DMS 273 treated with DMSO at 0.1 percent for 48 hours (cell line): ENCODE results near the gene UPF1.

Source experiments
- DNase-seq: peaks from one replicate; lab custom pipeline; 2025; lab: John Stamatoyannopoulos, UW

Gene UPF1

DNA sequence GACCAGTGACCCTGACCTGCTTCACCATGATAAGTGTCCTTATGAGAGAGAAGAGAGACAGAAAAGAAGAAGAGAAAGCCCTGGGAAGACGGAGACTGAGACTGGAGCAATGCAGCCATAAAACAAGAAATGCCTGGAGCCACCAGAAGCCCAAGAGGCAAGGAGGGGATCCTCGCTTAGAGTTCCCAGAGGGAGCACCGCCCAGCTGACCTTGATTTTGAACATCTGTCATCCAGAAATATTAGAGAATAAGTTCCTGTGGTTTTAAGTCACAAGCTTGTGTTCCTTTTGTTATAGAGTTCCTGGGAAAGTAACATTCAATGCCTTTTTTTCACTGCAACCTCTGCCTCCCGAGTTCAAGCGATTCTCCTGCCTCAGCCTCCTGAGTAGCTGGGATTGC, 44.0 kb downstream of the UPF1 start:
- DNase-seq, result no peak

DNA sequence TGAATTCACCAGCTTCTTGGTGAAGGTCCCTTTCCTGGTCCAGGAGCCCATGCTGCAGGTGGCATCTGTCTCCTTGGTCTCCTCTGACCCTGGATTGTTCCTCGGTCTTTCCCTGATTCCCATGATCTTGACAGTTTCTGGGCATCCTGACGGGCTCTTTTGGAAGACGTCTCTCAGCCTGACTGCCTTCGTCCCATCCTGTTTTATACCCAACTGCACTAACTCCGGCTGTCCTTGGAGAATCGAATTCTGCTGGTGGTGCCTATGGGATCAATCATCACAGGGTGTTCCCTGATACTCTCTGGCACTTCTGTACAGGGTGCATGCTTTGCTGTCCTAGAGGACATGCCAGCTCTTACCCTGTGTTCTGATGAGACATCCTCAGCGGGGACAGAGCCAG, 45.1 kb downstream of the UPF1 start:
- DNase-seq, result no peak

GRCh38 chr19:18878058-18878797, 46.5 kb downstream of the UPF1 start:
- DNase-seq, result no peak

DNA sequence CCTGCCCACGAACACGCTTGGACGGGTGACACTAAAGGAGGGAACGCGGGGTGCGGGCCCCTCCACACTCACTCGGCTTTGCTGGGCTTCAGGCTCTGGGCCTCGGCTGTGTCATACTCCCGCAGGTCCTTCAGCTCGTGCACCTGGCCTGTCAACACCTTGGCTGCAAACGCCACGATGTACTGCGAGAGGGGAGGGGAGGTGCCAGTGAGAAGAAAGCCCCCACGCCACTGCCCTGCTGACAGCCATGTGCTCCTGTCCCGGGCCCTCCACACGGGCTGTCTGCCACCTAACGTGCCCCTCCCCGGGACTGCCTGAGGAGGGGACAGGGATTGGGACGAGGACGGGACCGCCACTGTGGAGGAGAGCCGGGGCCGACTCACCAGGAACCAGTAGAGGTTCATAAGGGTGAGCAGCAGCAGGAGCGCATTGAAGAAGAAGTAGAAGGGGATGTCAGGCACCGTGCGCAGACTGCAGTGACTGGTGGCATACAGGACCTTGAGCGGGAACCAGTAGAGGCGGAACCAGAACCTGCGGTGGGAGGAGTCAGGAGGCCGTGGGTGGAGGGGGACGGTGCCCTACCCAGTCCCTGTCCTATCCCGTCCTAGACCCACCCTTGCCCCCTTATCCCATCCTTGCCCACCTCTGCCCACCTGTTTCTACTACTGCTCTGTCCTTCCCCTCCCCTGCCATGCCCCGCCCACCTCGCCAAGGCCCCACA, 47.3 kb downstream of the UPF1 start:
- DNase-seq, result no peak

DNA sequence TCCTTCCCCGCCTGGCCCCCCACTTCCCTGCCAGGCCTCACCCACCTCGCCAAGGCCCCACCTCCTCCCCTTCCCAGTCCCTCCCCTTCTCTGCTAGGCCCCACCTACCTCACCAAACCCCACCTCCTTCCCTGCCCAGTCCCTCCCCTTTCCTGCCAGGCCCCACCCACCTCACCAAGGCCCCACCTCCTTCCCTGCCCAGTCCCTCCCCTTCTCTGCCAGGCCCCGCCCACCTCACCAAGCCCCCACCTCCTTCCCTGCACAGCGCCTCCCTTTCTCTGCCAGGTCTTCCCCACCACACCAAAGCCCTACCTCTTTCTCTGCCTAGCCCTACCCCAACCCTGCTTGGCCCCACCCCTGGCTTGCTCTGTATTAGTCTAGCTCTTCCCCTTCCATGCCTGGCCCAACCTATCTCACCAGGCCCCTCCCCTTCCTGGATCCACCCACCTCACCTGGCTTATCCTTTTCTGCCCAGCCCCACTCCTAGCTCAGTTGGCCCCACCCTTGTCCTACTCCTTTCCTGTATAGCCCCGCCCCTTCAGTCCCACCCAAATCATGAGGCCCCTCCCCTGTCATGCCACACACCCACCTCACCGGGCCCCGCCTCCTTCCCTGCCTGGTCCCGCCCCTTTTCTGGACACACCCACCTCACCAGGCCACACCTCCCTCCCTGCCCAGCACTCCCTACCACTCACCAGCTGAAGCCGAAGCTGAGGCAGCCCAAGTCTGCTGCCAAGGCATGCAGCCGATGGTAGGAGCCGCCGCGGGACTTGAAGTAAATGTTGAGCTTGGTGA, 48.0 kb downstream of the UPF1 start:
- no peak for DNase-seq

DNA sequence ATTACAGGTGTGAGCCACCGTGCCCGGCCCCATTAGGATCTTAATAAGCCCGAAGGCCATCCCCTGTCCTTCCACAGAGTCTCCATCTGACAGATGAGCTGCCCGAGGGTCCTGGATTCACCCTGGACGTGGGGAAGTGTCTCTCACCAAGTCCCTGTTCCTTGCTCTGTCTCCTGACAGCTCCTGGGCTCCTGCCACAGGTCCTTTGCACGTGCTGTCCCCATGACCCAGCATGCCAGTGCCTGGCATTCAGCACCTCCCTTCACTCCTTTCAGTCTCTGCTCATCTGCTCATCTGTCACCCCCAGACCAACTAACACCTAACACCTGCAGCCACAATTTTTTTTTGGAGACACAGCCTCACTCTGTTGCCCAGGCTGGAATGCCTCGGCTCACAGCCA, 49.7 kb downstream of the UPF1 start:
- no peak for DNase-seq

- no peak for DNase-seq
Observed at GRCh38 chr19:18883526-18884304, 52.0 kb downstream of the UPF1 start.

DNA sequence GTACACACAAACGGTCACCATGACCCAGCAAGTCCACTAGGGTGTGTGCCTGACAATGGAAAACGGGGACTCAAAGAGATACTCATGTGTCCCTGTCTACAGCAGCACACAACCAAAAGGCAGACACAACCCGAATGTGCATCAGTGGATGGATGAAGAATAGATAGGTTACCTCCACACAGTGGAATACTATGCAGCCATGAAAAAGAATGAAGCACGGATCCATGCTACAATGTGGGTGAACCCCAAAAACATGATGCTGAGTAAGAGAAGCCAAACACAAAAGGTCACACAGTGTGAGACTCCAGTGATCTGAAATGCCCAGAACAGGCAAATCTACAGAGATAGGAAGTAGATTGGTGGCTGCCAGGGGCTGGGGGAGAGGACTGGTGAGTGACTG, 55.2 kb downstream of the UPF1 start:
- DNase-seq, result no peak

DNA sequence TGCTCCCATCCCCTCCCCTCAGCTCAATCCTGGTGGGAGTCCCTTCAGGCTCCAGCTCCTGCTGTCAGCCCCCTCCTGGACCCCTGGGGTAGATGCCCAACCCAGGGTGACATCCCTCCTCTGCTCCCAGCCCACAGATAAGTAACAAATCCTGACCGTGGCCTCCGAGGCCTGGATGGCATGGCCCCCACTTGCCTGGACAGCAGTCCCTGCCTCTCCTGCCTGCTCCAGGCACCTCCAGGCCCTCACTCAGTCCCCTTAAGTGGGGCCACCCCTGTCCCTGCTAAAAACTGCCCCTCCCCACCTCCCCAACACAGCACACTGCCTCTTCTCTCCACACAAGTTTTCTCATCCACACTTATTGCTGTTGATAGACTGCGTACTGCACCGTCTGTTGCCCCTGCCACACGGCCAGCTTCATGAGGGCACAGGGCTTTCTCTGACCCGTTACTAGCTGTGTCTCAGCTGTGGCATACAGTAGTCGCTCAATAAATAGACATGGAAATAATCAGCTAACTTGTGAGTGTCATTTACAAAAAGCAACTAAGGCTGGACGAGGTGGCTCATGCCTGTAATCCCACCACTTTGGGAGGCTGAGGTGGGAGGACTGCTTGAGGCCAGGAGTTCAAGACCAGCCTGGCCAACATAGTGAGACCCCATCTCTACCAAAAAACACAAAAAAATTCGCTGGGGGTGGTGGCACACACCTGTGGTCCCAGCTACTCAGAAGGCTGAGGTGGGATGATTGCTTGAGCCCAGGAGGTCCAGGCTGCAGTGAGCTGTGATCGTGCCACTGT, 58.4 kb downstream of the UPF1 start:
- DNase-seq, result no peak

- no peak for DNase-seq
Observed at GRCh38 chr19:18893587-18894253, 62.0 kb downstream of the UPF1 start.

DNA sequence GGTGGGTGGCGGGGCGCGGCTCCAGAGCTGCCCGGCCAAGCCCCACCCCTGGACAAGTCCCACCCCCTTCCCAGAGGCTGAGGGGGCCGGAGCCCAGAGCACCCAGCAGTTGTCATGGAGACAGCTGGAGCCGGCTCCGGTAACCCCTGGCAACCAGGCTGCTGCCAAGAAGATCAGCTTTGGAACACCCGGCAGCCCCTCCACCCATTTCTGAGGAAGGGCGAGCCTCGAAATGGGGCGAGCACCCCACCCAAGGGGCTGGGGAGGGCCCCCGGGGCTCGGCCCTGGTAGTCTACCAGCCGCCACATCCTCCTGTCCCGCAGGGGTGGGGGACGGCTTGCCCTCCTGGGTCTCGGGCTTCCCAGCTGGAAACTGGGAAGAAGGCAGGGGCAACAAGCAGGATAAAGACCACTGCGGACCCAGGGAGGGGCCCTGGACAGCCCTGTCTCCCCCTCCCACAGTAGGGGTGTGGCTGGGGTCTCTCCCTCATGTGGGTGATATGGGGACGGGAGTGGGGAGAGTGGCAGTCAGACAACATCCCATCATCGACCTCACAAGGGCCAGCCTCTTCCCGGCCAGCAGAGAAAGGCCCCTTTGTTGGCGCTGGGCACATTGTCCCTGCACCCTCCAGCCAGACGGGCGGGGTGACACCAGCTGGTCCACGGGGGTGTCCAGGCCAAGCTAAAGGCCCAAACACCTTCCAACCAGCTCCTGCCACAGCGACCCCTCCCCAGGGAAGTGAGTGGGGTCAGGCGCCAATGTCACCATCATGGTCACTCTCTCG, 62.7 kb downstream of the UPF1 start:
- DNase-seq, result peak; percentile 51

- no peak for DNase-seq
Observed at GRCh38 chr19:18895038-18895823, 63.5 kb downstream of the UPF1 start.

DNA sequence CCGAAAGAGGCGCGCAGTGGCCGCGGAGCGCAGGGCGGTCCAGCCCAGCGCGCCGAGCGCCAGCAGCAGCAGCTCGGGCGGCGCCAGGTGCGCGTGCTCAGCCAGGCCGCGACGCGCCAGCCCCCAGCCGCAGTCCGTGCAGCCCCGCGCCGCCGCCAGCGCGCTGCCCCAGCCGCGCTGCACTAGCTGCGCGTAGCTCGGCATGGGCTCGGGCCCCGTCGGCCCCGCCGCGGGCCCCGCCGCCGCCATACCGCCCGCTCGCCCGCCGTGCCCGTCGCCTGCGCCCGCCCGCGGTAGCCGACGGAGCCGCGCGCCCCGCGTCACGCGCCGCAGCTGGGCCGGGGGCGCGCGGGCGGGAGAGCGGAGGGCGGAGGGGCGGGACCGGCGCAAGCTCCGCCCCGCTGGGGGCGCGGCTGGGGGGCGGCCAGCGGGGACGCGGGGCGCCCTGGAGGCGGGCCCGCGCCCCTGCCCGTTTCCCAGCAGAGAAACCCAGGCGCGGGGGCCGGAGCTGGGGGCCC, 64.1 kb downstream of the UPF1 start, which contains the start of gene CERS1:
TSS of gene CERS1 (minus strand) at position 335 of the 518 bp plus-strand sequence. CDS start at position 249, 86 bp downstream.
- no peak for DNase-seq

- no peak for DNase-seq
Observed at GRCh38 chr19:18896421-18896841, 64.7 kb downstream of the UPF1 start.

DNA sequence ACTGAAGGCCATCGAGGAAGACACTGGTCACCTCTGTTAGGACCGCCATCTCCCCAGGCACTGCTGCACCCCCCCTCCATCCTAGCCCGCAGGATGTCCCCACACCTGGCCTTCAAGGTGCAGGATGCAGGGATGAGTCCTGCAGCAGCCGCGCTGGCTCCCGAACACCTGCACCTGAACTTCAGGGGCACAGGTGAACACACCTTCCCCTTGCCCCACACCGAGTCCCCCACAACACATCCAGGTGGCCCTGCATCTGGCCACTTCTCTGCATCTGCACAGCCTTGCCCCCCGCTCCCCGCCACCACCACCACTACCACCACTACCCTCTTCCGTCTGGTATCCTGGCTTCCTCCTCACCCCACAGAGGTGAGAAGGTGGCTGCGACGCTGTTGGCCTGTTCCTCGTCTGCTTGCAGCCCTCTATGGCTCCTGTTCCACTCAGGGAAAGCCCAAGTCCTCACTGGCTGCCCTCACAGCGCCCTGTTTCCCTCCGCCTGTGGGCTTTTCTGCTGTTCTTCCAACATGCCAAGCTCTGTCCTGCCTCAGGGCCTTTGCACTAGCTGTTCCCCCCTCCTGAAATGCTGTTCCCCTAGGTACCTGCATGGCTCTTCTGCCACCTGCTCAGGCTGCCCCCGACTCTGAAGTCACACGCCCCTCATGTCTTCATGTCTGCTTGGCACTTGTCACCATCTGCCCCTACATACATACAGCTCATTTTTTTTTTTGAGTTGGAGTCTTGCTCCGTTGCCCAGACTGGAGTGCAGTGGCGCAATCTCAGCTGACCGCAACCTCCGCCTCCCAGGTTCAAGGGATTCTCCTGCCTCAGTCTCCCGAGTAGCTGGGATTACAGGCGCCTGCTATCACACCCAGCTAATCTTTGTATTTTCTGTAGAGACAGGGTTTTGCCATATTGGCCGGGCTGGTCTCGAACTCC, 65.6 kb downstream of the UPF1 start:
- no peak for DNase-seq

- DNase-seq, result no peak
Observed at GRCh38 chr19:18898081-18898606, 66.4 kb downstream of the UPF1 start.
